H9 (cell line): ENCODE results near the gene IRF1. TPM values are rescaled to one million over a fixed set of nuclear protein-coding genes. Genes with fewer than 3 reads are reported as not detected.

ENCODE experiments used
- DNase-seq: peaks from one replicate; pipeline ENCODE4 v3.0.0-alpha.2; 2017
- H2AFZ ChIP-seq: one replicate; pipeline ENCODE4 v1.6.1; 2013; ENCODE audit warnings: mild to moderate bottlenecking, low read length, control low read depth, moderate library complexity
- H2AK5ac ChIP-seq: 2 replicates; pipeline ENCODE4 v1.6.1; 2013; ENCODE audit warnings: low read length, control low read depth, mixed read lengths; ENCODE audit not compliant: insufficient read length
- H2BK120ac ChIP-seq: one replicate; pipeline ENCODE4 v1.6.1; 2013; ENCODE audit warnings: low read depth, mild to moderate bottlenecking, low read length, control low read depth, inconsistent platforms; ENCODE audit not compliant: poor library complexity, severe bottlenecking
- H2BK12ac ChIP-seq: 2 replicates; pipeline ENCODE4 v1.6.1; 2013; ENCODE audit warnings: low read length, control low read depth, mixed read lengths, low read depth; ENCODE audit not compliant: insufficient read length
- H2BK15ac ChIP-seq: 2 replicates; pipeline ENCODE4 v1.6.1; 2013; ENCODE audit warnings: low read depth, low read length, control low read depth
- H2BK20ac ChIP-seq: one replicate; pipeline ENCODE4 v1.6.1; 2013; ENCODE audit warnings: low read depth, mild to moderate bottlenecking, low read length, control low read depth, inconsistent platforms; ENCODE audit not compliant: poor library complexity, severe bottlenecking
- H2BK5ac ChIP-seq: 2 replicates; pipeline ENCODE4 v1.6.1; 2013; ENCODE audit warnings: low read length, control low read depth, mixed read lengths; ENCODE audit not compliant: insufficient read length
- H3K14ac ChIP-seq: 2 replicates; pipeline ENCODE4 v1.6.1; 2013; ENCODE audit warnings: low read length, control low read depth; ENCODE audit not compliant: insufficient read depth
- H3K18ac ChIP-seq: 2 replicates; pipeline ENCODE4 v1.6.1; 2013; ENCODE audit warnings: low read depth, mild to moderate bottlenecking, mixed read lengths, low read length, control low read depth; ENCODE audit not compliant: insufficient read length
- H3K23ac ChIP-seq: 2 replicates; pipeline ENCODE4 v1.6.1; 2013; ENCODE audit warnings: low read length, control low read depth, mixed read lengths, low read depth; ENCODE audit not compliant: insufficient read length
- H3K23me2 ChIP-seq: 2 replicates; pipeline ENCODE4 v1.6.1; 2013; ENCODE audit warnings: low read depth, mild to moderate bottlenecking, mixed read lengths, low read length, control low read depth; ENCODE audit not compliant: insufficient read length, poor library complexity, severe bottlenecking
- H3K27ac ChIP-seq: 2 replicates; pipeline ENCODE4 v1.5.1; 2013; ENCODE audit warnings: low read length, control low read depth, mixed read lengths, low read depth; ENCODE audit not compliant: insufficient read length
- H3K27me3 ChIP-seq: 2 replicates; pipeline ENCODE4 v1.6.1; 2013; ENCODE audit warnings: low read length, control low read depth, inconsistent platforms; ENCODE audit not compliant: insufficient read depth
- H3K4ac ChIP-seq: 2 replicates; pipeline ENCODE4 v1.6.1; 2013; ENCODE audit warnings: low read depth, mild to moderate bottlenecking, control low read depth, inconsistent platforms, low read length, moderate library complexity
- H3K4me1 ChIP-seq: 2 replicates; pipeline ENCODE4 v1.6.1; 2013; ENCODE audit warnings: low read length, control low read depth, inconsistent platforms; ENCODE audit not compliant: insufficient read depth
- H3K4me2 ChIP-seq: 2 replicates; pipeline ENCODE4 v1.6.1; 2013; ENCODE audit warnings: low read length, control low read depth, mixed read lengths; ENCODE audit not compliant: insufficient read length, insufficient read depth
- H3K56ac ChIP-seq: 2 replicates; pipeline ENCODE4 v1.6.1; 2013; ENCODE audit warnings: low read depth, mild to moderate bottlenecking, mixed read lengths, low read length, control low read depth; ENCODE audit not compliant: insufficient read length
- H3K79me1 ChIP-seq: 2 replicates; pipeline ENCODE4 v1.6.1; 2013; ENCODE audit warnings: low read depth, mild to moderate bottlenecking, moderate library complexity, low read length, control low read depth, inconsistent platforms; ENCODE audit not compliant: insufficient read depth, poor library complexity, severe bottlenecking
- H3K79me2 ChIP-seq: 2 replicates; pipeline ENCODE4 v1.6.1; 2013; ENCODE audit warnings: low read length, control low read depth, inconsistent platforms; ENCODE audit not compliant: insufficient read depth
- H3K9ac ChIP-seq: 2 replicates; pipeline ENCODE4 v1.6.1; 2013; ENCODE audit warnings: low read length, control low read depth, mixed read lengths; ENCODE audit not compliant: insufficient read length; ENCODE audit errors: extremely low read depth
- H3K9me3 ChIP-seq: one replicate; pipeline ENCODE4 v1.6.1; 2013; ENCODE audit warnings: low read depth, low read length, inconsistent platforms; ENCODE audit not compliant: control insufficient read depth
- H3T11ph ChIP-seq: one replicate; pipeline ENCODE4 v1.6.1; 2013; ENCODE audit warnings: mild to moderate bottlenecking, low read length, control low read depth, inconsistent platforms
- H4K20me1 ChIP-seq: one replicate; pipeline ENCODE4 v1.6.1; 2013; ENCODE audit not compliant: control insufficient read depth, insufficient read length, insufficient read depth
- H4K5ac ChIP-seq: 2 replicates; pipeline ENCODE4 v1.6.1; 2013; ENCODE audit warnings: low read depth, mild to moderate bottlenecking, mixed read lengths, low read length, control low read depth; ENCODE audit not compliant: insufficient read length
- H4K8ac ChIP-seq: replicated peaks from 2 replicates; pipeline ENCODE4 v1.6.1; 2013; ENCODE audit warnings: low read length, control low read depth, mixed read lengths, low read depth; ENCODE audit not compliant: insufficient read length
- H4K91ac ChIP-seq: 2 replicates; pipeline ENCODE4 v1.6.1; 2013; ENCODE audit warnings: low read depth, mild to moderate bottlenecking, moderate library complexity, mixed read lengths, low read length, control low read depth; ENCODE audit not compliant: insufficient read length
- H3K27ac Mint-ChIP-seq, 3 experiments: 2 replicates in 2 of 3; 3 replicates in 1 of 3; pipeline ENCODE4 v1.8.0; 2020 to 2021; ENCODE audit warnings: mixed read lengths in 3 of 3, mild to moderate bottlenecking in 1 of 3, moderate library complexity in 1 of 3
- H3K27me3 Mint-ChIP-seq: 2 replicates; pipeline ENCODE4 v1.8.0; 2021; ENCODE audit warnings: low read depth, mild to moderate bottlenecking, moderate library complexity, mixed read lengths
- H3K36me3 Mint-ChIP-seq, 3 experiments: 2 replicates in 2 of 3; 3 replicates in 1 of 3; pipeline ENCODE4 v1.8.0; 2020 to 2021; ENCODE audit warnings: low read depth in 3 of 3, mixed read lengths in 3 of 3; ENCODE audit not compliant: insufficient read depth in 1 of 3
- H3K4me1 Mint-ChIP-seq, 2 experiments: 2 replicates each; pipeline ENCODE4 v1.8.0; 2020; ENCODE audit warnings: mixed read lengths in 2 of 2
- H3K4me3 Mint-ChIP-seq, 2 experiments: 2 replicates in 1 of 2; 3 replicates in 1 of 2; pipeline ENCODE4 v1.8.0; 2020 to 2021; ENCODE audit warnings: mild to moderate bottlenecking in 2 of 2, mixed read lengths in 2 of 2, moderate library complexity in 1 of 2
- H3K9me3 Mint-ChIP-seq, 2 experiments: 2 replicates in 1 of 2; 3 replicates in 1 of 2; pipeline ENCODE4 v1.8.0; 2020; ENCODE audit warnings: mild to moderate bottlenecking in 2 of 2, mixed read lengths in 2 of 2, moderate library complexity in 1 of 2
- WGBS: extraction: QIAGEN DNeasy Blood & Tissue Kit; methylation state at CpG from one replicate; pipeline ENCODE4 v1.1.7; 2013; ENCODE audit warnings: missing lambda C conversion rate, low lambda C conversion rate, mixed read lengths; ENCODE audit not compliant: insufficient read length; ENCODE audit errors: extremely low coverage; 5-methylcytosine and 5-hydroxymethylcytosine counted together
- total RNA-seq: library from RNA; stranded (reverse); gene quantifications from 2 replicates; pipeline ENCODE4 v1.2.1, GENCODE V29; 2021
- TF ChIP-seq, protein P1 (sequence below): fragments of 200-600 bp; sonication (generic); conservative IDR thresholded peaks from 3 replicates; pipeline ENCODE4 v1.8.0; 2021; ENCODE audit warnings: antibody characterized with exemption, mild to moderate bottlenecking

The IRF1 gene
- total RNA-seq, 1 experiment from 2014 or later = 8.7 TPM

DNA sequence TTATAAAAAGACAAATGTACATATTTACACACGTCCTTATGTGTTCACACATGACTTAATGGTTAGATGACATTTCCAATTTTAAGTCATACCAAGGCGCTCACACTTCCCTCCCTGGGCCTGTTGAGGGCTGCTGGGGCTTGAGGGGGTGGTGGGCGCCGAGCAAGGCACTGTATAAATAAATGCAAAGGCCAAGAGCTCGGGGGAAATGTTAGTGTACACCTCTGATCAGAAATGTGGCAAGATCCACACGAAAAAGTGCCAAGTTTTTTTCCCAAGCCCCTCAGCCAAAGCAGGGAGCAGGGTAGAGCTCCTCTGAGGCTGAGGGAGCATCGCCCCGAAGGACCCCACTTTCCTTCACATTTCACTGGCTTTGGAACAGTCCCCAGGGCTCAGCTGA lies 7.5 kb downstream of the IRF1 start:
- no peak overlapping the region for H3T11ph ChIP-seq
- TF ChIP-seq, protein P1, sequence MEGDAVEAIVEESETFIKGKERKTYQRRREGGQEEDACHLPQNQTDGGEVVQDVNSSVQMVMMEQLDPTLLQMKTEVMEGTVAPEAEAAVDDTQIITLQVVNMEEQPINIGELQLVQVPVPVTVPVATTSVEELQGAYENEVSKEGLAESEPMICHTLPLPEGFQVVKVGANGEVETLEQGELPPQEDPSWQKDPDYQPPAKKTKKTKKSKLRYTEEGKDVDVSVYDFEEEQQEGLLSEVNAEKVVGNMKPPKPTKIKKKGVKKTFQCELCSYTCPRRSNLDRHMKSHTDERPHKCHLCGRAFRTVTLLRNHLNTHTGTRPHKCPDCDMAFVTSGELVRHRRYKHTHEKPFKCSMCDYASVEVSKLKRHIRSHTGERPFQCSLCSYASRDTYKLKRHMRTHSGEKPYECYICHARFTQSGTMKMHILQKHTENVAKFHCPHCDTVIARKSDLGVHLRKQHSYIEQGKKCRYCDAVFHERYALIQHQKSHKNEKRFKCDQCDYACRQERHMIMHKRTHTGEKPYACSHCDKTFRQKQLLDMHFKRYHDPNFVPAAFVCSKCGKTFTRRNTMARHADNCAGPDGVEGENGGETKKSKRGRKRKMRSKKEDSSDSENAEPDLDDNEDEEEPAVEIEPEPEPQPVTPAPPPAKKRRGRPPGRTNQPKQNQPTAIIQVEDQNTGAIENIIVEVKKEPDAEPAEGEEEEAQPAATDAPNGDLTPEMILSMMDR = no peak
- no peak overlapping the region for H2BK12ac ChIP-seq

More for the DNA sequence above, 7.5 kb downstream of the IRF1 start:
- H3K23me2 ChIP-seq = no peaks in the 10 kb centered on the region
- no peak overlapping the region for H3K4me2 ChIP-seq
- no peak overlapping the region for H3K18ac ChIP-seq
- no peaks in the 10 kb centered on the region for H4K20me1 ChIP-seq
- Mint-ChIP-seq H3K4me3 (no peak overlapping the region), H3K27ac (no peak overlapping the region), H3K9me3 (no peaks in the 10 kb centered on the region; a peak in 1 of 5 replicates), H3K4me1 (no peaks in the 10 kb centered on the region), H3K36me3 (peaks cover 17 to 37% (median 32%) of the 10 kb centered on the region in 3 experiments), H3K27me3 (no peaks in the 10 kb centered on the region)
- H3K27me3 ChIP-seq = no peaks in the 10 kb centered on the region
- no peak overlapping the region for H2BK20ac ChIP-seq
- no peak overlapping the region for H2BK15ac ChIP-seq
- no peak overlapping the region for H2BK120ac ChIP-seq
- no peak overlapping the region for H3K4ac ChIP-seq
- H3K4me1 ChIP-seq = no peaks in the 10 kb centered on the region
- WGBS = no CpG with 5 or more reads among the region's 8 CpGs
- H2AK5ac ChIP-seq = no peak overlapping the region
- H3K9me3 ChIP-seq = no peaks in the 10 kb centered on the region
- no peaks in the 10 kb centered on the region for H3K79me1 ChIP-seq
- H3K9ac ChIP-seq = no peak overlapping the region
- no peak for DNase-seq
- H3K27ac ChIP-seq = no peak overlapping the region
- H4K5ac ChIP-seq = no peak overlapping the region
- no peak overlapping the region for H2BK5ac ChIP-seq
- H3K23ac ChIP-seq = no peak overlapping the region
- H3K14ac ChIP-seq = no peak overlapping the region
- no peak overlapping the region for H2AFZ ChIP-seq
- no peak overlapping the region for H4K8ac ChIP-seq
- H4K91ac ChIP-seq = no peak overlapping the region
- H3K56ac ChIP-seq = no peak overlapping the region
- H3K79me2 ChIP-seq = no peaks in the 10 kb centered on the region
